GM12878 (cell line): ENCODE results near the gene ZSCAN9. TPM values are rescaled to one million over a fixed set of nuclear protein-coding genes. Genes with fewer than 3 reads are reported as not detected.
A peak's percentile ranks its signal among the peaks of the same experiment; 100 is the strongest.

Experiments
- ATF7 ChIP-seq: fragments of 450-650 bp; IDR thresholded peaks from 2 replicates; pipeline ENCODE4 v1.6.1; 2016; ENCODE audit warnings: low read depth, mild to moderate bottlenecking
- BACH1 ChIP-seq: fragments of 450-650 bp; IDR thresholded peaks from 2 replicates; pipeline ENCODE4 v1.6.1; 2017; ENCODE audit warnings: mild to moderate bottlenecking, borderline replicate concordance
- EP300 ChIP-seq, 2 experiments: fragments of 150-350 bp in 1 of 2; IDR thresholded peaks; 2 replicates each; pipeline ENCODE4 v1.6.1; 2011 to 2012; ENCODE audit warnings: low read depth in 2 of 2, low read length in 2 of 2, borderline replicate concordance in 1 of 2, improper control_type of control experiment in 1 of 2, inconsistent platforms in 1 of 2; ENCODE audit not compliant: control insufficient read depth in 1 of 2
- ETV6 ChIP-seq, 2 experiments: fragments of 450-650 bp in 1 of 2; IDR thresholded peaks in 1 of 2; conservative IDR thresholded peaks in 1 of 2; 2 replicates each; pipeline ENCODE4 v1.6.1; 2014; ENCODE audit warnings: antibody characterized with exemption in 1 of 2, borderline replicate concordance in 1 of 2, low read depth in 1 of 2, mild to moderate bottlenecking in 1 of 2, moderate library complexity in 1 of 2
- EZH2 ChIP-seq: IDR thresholded peaks from 2 replicates; pipeline ENCODE4 v1.6.1; 2012; ENCODE audit warnings: low read depth, mild to moderate bottlenecking, control low read depth, inconsistent platforms, low read length, borderline replicate concordance; ENCODE audit not compliant: control insufficient read depth
- GABPA ChIP-seq: IDR thresholded peaks from 2 replicates; pipeline ENCODE4 v1.6.1; 2014; ENCODE audit warnings: antibody characterized with exemption, low read depth, mild to moderate bottlenecking, inconsistent platforms
- HSF1 ChIP-seq: fragments of 150-350 bp; IDR thresholded peaks from 2 replicates; pipeline ENCODE4 v1.6.1; 2014; ENCODE audit warnings: mild to moderate bottlenecking, low read depth, low read length
- MTA2 ChIP-seq: fragments of 450-650 bp; IDR thresholded peaks from 2 replicates; pipeline ENCODE4 v1.6.1; 2016; ENCODE audit warnings: low read depth, mild to moderate bottlenecking, moderate library complexity
- PAX5 ChIP-seq: IDR thresholded peaks from 2 replicates; pipeline ENCODE4 v1.6.1; 2011; ENCODE audit warnings: low read depth, low read length, borderline replicate concordance
- PML ChIP-seq: IDR thresholded peaks from 2 replicates; pipeline ENCODE4 v1.6.1; 2012; ENCODE audit warnings: low read length, inconsistent platforms
- RFX5 ChIP-seq: IDR thresholded peaks from 2 replicates; pipeline ENCODE4 v1.6.1; 2011; ENCODE audit warnings: low read depth, low read length, improper control_type of control experiment
- SMC3 ChIP-seq: IDR thresholded peaks from 2 replicates; pipeline ENCODE4 v1.6.1; 2011; ENCODE audit warnings: low read length, improper control_type of control experiment, borderline replicate concordance
- STAT3 ChIP-seq: IDR thresholded peaks from 2 replicates; pipeline ENCODE4 v1.6.1; 2011; ENCODE audit warnings: low read depth, low read length, improper control_type of control experiment
- ZNF592 ChIP-seq: fragments of 450-650 bp; IDR thresholded peaks from 2 replicates; pipeline ENCODE4 v1.6.1; 2017; ENCODE audit warnings: mild to moderate bottlenecking, moderate library complexity
- ZSCAN29 ChIP-seq: fragments of 450-650 bp; IDR thresholded peaks from 2 replicates; pipeline ENCODE4 v1.6.1; 2017; ENCODE audit warnings: mild to moderate bottlenecking, moderate library complexity
- polyA plus RNA-seq, 11 experiments: library from polyadenylated mRNA; depleted of rRNA in 4 of 11; unstranded in 6 of 11; stranded (reverse) in 5 of 11; fragments of >200 nt; fragmentation: Nextera tagmentation in 4 of 11; fragmentation: Illumina TruSeq in 1 of 11; extraction: Ambion mirVana in 4 of 11; extraction: Trizol in 1 of 11; gene quantifications; 1 replicate in 1 of 11; 2 replicates in 10 of 11; pipeline versions ENCODE4 v1.2.1 to v1.2.3, GENCODE V29; 2011 to 2016; ENCODE audit warnings: inconsistent platforms in 2 of 11, missing spikeins in 2 of 11, low read depth in 1 of 11
- total RNA-seq, 4 experiments: library from RNA; depleted of rRNA in 3 of 4; stranded (reverse); fragments of >200 nt in 3 of 4; fragmentation: Illumina TruSeq in 1 of 4; extraction: Trizol in 1 of 4; gene quantifications; 2 replicates each; pipeline versions ENCODE4 v1.2.1 to v1.2.3, GENCODE V29; 2013 to 2021
- TF ChIP-seq, protein P1 (sequence below): fragments of 450-650 bp; formaldehyde crosslinking; IDR thresholded peaks from 2 replicates; pipeline ENCODE4 v1.4.0; 2022; ENCODE audit warnings: mild to moderate bottlenecking, moderate library complexity
- TF ChIP-seq, protein P2 (sequence below): IDR thresholded peaks from 2 replicates; pipeline ENCODE4 v1.6.1; 2011; ENCODE audit warnings: borderline replicate concordance, low read depth, mild to moderate bottlenecking, moderate library complexity, low read length; ENCODE audit not compliant: insufficient read depth, poor library complexity, severe bottlenecking

The ZSCAN9 gene
- total and polyA plus RNA-seq, 10 of the 15 experiments (the other 5 are each of a cell fraction or from before 2014, with no cell fraction given) = 8.1 to 28.7 (median 17.4) TPM

GRCh38 chr6:28252009-28252975 lies 27.2 kb downstream of the ZSCAN9 start, which contains the start of gene ZKSCAN4 (continued):
- TF ChIP-seq PML (0 out of 2 replicates have a peak, but pooled peaks have one; percentile 29), BACH1 (no peak), MTA2 (peak; percentile 39; the same call in 1 of the 2 replicates), SMC3 (peak; percentile 29; the same call in 1 of the 2 replicates), ZSCAN29 (no peak), EZH2 (no peak), EP300 (IDR thresholded peaks at IDR 0.05; ENCODE audit: borderline replicate concordance in 1 of 2, control insufficient read depth in 1 of 2, low read depth in 2 of 2, low read length in 2 of 2) (no peak), HSF1 (no peak), ZNF592 (no peak; the same call in 1 of the 2 replicates), PAX5 (no peak; the same call in 1 of the 2 replicates), RFX5 (no peak), ETV6 (conservative IDR thresholded peaks at IDR 0.05 in 1 of 2, IDR thresholded peaks at IDR 0.05 in 1 of 2; ENCODE audit: borderline replicate concordance in 1 of 2, low read depth in 1 of 2) (peak in 1 of 2 experiments; percentile 82; a peak in 2 of 4 replicates), GABPA (peak; percentile 99), ATF7 (no peak), STAT3 (no peak)
- TF ChIP-seq, protein P1, sequence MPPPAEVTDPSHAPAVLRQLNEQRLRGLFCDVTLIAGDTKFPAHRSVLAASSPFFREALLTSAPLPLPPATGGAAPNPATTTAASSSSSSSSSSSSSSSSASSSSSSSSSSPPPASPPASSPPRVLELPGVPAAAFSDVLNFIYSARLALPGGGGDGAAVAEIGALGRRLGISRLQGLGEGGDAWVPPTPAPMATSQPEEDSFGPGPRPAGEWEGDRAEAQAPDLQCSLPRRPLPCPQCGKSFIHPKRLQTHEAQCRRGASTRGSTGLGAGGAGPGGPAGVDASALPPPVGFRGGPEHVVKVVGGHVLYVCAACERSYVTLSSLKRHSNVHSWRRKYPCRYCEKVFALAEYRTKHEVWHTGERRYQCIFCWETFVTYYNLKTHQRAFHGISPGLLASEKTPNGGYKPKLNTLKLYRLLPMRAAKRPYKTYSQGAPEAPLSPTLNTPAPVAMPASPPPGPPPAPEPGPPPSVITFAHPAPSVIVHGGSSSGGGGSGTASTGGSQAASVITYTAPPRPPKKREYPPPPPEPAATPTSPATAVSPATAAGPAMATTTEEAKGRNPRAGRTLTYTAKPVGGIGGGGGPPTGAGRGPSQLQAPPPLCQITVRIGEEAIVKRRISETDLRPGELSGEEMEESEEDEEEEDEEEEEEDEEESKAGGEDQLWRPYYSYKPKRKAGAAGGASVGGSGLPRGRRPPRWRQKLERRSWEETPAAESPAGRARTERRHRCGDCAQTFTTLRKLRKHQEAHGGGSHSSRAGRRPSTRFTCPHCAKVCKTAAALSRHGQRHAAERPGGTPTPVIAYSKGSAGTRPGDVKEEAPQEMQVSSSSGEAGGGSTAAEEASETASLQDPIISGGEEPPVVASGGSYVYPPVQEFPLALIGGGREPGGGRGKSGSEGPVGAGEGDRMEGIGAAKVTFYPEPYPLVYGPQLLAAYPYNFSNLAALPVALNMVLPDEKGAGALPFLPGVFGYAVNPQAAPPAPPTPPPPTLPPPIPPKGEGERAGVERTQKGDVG (CRISPR knock-in tag) = no peak
- TF ChIP-seq, protein P2, sequence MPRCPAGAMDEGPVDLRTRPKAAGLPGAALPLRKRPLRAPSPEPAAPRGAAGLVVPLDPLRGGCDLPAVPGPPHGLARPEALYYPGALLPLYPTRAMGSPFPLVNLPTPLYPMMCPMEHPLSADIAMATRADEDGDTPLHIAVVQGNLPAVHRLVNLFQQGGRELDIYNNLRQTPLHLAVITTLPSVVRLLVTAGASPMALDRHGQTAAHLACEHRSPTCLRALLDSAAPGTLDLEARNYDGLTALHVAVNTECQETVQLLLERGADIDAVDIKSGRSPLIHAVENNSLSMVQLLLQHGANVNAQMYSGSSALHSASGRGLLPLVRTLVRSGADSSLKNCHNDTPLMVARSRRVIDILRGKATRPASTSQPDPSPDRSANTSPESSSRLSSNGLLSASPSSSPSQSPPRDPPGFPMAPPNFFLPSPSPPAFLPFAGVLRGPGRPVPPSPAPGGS = no peak
